Activated CD4-positive, alpha-beta T cell treated with anti-CD3 and anti-CD28 coated beads for 24 hours (primary cell): ENCODE results near the gene RLF.

ENCODE experiments used
- DNase-seq, 2 donors: peaks; one replicate each; pipeline ENCODE4 v3.0.0-alpha.2; 2020; ENCODE audit warnings: low read depth in 2 of 2

RLF gene, protein sequence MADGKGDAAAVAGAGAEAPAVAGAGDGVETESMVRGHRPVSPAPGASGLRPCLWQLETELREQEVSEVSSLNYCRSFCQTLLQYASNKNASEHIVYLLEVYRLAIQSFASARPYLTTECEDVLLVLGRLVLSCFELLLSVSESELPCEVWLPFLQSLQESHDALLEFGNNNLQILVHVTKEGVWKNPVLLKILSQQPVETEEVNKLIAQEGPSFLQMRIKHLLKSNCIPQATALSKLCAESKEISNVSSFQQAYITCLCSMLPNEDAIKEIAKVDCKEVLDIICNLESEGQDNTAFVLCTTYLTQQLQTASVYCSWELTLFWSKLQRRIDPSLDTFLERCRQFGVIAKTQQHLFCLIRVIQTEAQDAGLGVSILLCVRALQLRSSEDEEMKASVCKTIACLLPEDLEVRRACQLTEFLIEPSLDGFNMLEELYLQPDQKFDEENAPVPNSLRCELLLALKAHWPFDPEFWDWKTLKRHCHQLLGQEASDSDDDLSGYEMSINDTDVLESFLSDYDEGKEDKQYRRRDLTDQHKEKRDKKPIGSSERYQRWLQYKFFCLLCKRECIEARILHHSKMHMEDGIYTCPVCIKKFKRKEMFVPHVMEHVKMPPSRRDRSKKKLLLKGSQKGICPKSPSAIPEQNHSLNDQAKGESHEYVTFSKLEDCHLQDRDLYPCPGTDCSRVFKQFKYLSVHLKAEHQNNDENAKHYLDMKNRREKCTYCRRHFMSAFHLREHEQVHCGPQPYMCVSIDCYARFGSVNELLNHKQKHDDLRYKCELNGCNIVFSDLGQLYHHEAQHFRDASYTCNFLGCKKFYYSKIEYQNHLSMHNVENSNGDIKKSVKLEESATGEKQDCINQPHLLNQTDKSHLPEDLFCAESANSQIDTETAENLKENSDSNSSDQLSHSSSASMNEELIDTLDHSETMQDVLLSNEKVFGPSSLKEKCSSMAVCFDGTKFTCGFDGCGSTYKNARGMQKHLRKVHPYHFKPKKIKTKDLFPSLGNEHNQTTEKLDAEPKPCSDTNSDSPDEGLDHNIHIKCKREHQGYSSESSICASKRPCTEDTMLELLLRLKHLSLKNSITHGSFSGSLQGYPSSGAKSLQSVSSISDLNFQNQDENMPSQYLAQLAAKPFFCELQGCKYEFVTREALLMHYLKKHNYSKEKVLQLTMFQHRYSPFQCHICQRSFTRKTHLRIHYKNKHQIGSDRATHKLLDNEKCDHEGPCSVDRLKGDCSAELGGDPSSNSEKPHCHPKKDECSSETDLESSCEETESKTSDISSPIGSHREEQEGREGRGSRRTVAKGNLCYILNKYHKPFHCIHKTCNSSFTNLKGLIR (N-terminal part only)

GRCh38 chr1:40161125-40161887 is at the start of gene RLF:
Gene RLF, plus strand, starts transcription at chr1:40161387. Its CDS starts 13 bp downstream, at chr1:40161400.
- peak; percentile 94 to 95 for DNase-seq

- no peak for DNase-seq
These were observed 46.8 kb upstream of the RLF start for GRCh38 chr1:40114400-40114799.

DNA sequence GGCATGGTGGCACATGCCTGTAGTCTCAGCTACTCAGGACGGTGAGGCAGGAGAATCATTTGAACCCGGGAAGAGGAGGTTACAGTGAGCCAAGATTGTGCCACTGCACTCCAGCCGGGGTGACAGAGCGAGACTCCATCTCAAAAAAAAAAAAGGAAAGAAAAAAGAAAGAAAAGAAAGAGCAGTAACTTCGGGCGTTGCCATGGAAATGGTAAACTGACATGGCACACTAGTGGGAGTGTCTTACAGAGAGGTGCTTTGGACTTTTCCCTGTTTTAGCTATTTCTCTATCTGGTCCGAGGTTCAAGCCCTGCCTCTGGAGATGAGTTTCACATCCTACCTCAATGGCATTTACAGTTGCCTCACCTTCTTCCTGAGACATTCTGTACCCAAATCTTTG is 41.1 kb upstream of the RLF start:
- DNase-seq, result no peak

- no peak for DNase-seq
These were observed 38.3 kb upstream of the RLF start for GRCh38 chr1:40122855-40123254.

DNA sequence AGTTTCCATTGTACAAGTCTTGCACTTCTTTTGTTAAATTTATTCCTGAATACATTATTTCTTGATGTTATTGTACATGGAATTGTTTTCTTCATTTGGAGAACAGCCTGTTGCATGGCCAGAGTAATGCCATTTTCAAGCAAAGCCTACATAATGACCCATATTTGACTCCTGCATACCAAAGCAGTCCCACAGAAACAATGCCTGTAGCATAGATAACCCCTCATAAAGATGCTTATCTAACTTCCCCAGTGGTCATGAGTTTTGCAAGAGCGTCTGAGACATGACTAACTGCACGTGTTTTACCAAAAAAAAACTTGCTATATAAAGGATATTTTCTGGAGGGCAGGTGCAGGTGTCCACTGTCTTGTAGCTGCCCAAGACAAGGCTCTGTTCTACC is 30.3 kb upstream of the RLF start:
- DNase-seq, result no peak

- DNase-seq, result no peak
These were observed 28.5 kb upstream of the RLF start for GRCh38 chr1:40132383-40133311.

DNA sequence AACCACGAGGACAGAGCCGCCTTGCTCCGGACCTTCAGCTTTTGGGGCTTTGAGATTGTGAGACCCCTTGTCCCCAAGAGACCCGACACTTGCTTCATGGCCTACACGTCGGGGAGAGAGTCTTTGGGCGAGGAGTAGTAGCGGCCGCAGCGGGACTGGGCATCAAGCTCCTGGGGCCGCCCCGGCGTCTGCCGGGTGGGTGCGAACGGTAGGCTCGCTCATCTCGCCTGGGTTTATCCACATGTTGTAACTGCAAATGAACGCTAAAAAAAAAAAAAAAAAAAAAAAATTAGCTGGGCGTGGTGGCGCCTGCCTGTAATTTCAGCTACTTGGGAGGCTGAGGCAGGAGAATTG is 27.9 kb upstream of the RLF start:
- no peak for DNase-seq

DNA sequence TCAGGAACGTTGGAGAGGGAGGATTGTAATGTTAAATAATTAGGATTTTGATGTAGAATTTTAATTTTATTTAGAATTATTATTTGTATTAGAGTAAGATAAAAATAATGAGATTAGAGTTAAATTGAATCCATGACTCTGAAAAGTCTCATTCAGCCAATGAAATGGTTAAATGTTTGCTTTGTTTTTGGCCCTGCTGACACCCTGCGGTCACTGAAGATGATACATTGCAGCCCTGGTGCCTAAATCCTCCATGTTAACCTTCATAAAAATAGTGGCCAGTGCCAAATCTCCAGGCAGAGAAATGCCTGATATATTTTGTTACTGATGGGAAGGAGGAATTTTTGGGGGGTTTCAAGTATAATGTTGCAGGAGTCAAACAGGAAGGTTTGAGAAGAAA is 27.3 kb upstream of the RLF start:
- no peak for DNase-seq

DNA sequence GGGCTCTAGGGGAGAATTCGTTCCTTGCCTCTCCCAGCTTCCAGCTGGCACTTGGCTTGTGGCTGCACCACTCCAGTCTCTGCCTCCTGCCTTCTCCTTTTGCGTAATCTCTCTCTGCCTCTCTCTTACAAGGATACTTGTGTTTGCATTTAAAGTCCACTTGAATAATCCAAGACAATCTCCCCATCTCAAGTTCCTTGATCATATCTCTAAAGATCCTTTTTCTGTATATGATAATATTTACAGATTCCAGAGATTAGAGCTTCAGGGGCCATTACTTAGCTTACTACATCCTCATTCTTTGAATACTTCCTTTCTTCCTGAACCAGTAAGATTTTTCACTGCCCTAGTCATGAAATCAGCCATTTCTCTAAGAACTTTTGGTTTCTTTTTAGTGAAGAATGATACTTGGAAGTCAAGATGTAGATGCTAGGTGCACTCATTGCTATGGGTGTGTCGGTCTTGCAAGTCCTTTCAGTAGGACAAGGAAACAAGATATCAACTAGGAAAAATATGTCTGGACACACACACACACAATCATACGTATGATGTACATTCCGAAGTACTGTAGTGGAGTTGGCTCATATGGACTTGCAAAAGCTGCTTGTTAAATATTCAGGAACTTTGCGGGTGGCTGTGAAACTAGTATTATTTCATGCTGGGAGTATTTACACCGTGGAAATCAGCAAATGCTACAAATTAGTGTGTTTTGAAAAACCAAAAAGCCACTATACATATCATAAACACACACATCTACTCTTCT is 20.8 kb upstream of the RLF start:
- no peak for DNase-seq

GRCh38 chr1:40141878-40142535 is 19.2 kb upstream of the RLF start:
- no peak for DNase-seq

- DNase-seq, result peak in 1 of 2 donors; percentile 51
These were observed 17.2 kb upstream of the RLF start for GRCh38 chr1:40143891-40144575.

DNA sequence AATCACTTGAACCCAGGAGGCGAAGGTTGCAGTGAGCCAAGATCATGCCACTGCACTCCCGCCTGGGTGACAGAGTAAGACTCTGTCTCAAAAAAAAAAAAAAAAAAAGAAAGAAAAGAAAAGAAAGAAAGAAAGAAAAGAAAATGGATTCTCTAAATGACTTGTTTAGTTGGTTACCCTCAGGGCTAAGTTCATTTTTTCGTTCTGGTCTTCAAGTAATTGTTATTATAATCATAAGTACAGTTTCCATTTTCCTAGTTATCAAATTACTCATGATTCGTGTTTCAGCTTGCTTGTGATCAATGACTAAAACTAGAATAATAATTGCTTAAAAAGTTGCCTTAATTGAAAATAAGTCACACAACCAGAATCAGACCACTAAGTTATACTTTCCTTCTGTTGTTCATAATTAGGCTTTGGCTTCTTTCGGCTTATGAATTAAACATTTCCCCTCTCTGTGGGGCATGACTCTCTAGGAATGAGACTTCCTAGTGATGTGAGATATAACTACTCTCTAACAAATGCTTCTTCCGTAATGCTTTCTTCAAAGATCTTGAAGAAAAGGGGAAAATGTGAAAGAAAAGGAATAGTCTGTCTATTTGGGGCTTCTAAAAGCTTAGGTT is 9.6 kb upstream of the RLF start:
- DNase-seq, result no peak

GRCh38 chr1:40153073-40153770 is 8.0 kb upstream of the RLF start:
- no peak for DNase-seq

DNA sequence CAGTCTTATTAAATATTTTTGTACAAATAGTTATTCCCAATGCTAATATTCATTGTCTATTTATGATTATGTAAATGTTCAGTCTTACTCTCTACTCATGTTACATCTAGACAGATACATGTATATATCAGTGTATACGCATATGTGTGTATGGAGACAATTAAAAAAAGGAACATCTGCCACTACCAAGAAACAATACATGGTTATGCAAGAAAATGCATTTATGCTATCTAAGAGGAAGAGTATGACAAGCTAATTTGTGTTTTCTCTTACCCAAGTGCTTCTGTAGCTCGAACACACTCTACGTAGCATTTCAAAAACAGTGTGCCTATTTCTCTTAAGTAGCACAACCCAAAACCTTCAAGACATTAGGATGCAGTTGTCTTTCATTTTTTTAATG is 6.1 kb upstream of the RLF start:
- DNase-seq, result no peak

DNA sequence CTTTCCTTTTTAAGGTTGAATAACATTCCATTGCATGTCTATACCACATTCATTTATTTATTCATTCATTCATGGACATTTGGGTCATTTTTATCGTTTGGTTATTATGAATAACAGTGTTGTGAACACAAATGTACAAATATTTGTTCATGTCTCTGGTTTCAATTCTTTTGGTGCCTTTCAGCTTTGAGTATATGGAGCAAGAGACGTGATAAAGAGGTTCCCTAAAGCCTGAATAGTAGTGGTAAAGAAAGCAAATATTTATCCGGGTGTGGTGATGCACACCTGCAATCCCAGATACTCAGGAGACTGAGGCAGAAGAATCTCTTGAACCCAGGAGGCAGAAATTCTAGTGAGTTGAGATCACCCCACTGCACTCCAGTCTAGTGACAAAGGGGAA is 5.3 kb upstream of the RLF start:
- DNase-seq, result no peak

DNA sequence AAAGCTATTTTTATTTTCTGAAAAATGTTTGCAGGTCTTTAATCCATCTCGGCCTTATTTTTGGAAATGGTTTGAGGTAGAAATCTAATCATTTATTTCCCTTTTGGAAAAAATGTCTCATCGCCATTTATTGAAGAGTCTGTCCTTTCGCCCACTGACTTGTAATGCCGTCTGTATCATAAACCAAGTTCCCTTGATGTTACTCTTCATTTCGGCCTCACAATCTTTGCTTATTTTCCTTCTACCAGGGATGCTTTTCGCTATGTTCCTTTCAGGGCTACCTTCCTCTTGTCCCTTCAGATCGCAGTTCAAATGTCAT is 422 bp upstream of the RLF start:
- no peak for DNase-seq

DNA sequence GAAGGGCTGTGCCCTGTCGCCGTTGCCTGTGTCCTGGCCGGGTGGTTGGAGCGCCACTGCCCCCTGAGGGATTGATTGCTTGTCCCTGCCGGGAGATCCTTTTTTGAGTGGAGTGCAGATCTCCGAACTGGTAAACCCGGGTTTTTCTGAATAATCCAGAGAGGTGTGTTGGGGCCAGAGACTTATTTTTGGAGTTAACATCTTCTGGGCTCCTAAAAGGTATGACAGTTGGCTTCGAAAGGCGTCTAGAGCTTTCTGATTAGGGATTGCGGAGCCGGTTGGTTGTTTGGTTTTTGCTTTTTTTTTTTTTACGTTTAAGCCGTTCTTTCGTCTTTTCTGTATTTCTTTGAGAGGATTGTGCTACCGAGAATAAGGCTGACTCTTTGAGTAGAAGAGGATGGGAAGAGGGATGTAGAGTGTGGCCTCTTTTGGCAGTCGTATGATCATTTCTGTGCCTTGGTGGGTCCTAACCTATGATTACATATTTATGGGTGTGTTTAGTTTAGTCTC is 756 bp downstream of the RLF start:
- no peak for DNase-seq
